ENCODE data around the gene RPUSD1.

DNA sequence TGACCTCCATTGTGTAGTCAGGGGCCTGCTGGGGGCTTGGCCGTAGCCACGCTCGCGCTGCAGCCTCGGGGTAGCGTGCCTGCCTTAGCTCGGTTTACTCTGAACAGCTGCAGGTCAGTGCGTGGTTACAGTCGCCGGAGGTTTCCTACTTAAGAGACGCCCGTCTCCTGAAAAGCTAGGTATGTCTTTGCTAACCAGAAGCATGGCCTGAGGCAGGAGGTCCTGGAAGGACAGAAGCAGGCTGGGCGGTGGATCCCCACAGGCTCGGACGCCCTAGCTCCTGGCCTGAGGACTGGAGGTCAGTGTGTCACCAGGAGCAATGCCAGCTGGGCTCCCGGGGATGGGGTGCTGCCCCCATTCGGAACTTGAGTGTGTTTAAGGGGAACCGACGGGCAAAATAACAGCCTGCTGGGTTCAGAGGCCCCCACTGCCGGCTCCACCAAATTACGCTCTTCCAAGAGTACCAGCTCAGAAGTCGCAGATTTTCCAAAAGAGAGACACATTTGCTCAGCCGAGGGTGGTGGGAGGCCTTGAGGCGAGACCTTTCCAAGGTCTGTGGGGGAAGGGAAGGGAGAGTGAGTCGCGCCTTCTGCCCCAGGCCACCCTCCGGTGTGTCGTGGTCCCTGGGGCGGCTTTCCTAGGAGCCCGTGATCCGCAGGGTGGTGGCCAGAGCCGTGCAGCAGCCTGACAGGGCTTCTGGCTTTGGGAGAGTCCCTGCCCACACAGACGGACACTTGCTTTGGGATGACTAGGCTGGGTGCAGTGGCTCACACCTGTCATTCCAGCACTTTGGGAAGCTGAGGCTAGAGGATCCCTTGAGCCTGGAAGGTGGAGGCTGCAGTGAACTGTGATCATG lies 16.2 kb upstream of the RPUSD1 start:
- TF ChIP-seq, protein P1, sequence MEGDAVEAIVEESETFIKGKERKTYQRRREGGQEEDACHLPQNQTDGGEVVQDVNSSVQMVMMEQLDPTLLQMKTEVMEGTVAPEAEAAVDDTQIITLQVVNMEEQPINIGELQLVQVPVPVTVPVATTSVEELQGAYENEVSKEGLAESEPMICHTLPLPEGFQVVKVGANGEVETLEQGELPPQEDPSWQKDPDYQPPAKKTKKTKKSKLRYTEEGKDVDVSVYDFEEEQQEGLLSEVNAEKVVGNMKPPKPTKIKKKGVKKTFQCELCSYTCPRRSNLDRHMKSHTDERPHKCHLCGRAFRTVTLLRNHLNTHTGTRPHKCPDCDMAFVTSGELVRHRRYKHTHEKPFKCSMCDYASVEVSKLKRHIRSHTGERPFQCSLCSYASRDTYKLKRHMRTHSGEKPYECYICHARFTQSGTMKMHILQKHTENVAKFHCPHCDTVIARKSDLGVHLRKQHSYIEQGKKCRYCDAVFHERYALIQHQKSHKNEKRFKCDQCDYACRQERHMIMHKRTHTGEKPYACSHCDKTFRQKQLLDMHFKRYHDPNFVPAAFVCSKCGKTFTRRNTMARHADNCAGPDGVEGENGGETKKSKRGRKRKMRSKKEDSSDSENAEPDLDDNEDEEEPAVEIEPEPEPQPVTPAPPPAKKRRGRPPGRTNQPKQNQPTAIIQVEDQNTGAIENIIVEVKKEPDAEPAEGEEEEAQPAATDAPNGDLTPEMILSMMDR (IDR thresholded peaks at IDR 0.05; ENCODE audit: low read depth, low read length) = no peak
- TF ChIP-seq MYC (IDR thresholded peaks at IDR 0.05; ENCODE audit: low read depth, low read length) (no peak), POLR2A (IDR thresholded peaks at IDR 0.05; ENCODE audit: extremely low read depth, insufficient read length) (no peak)
- TF ChIP-seq, protein P2, sequence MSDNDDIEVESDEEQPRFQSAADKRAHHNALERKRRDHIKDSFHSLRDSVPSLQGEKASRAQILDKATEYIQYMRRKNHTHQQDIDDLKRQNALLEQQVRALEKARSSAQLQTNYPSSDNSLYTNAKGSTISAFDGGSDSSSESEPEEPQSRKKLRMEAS (IDR thresholded peaks at IDR 0.05; ENCODE audit: low read depth, low read length) = no peak
